HG03457 (cell line): ENCODE data around the gene CHSY3.

Experiments
- ATAC-seq: cut with Tn5 transposase; IDR thresholded peaks from one replicate; pipeline ENCODE4 v1.9.1; 2021; ENCODE audit warnings: moderate number of reproducible peaks; ENCODE audit not compliant: unreplicated experiment

The CHSY3 gene

GRCh38 chr5:130078661-130079060, 174.4 kb downstream of the CHSY3 start:
- ATAC-seq, result no peak

- no peak for ATAC-seq
These were observed 186.5 kb downstream of the CHSY3 start for GRCh38 chr5:130090569-130091270.

GRCh38 chr5:130092991-130093390, 188.7 kb downstream of the CHSY3 start:
- no peak for ATAC-seq

- no peak for ATAC-seq
These were observed 192.2 kb downstream of the CHSY3 start for GRCh38 chr5:130096483-130096882.

GRCh38 chr5:130099008-130099407, 194.7 kb downstream of the CHSY3 start:
- no peak for ATAC-seq

GRCh38 chr5:130102375-130102774, 198.1 kb downstream of the CHSY3 start:
- peak; percentile 60 for ATAC-seq

GRCh38 chr5:130102960-130103359, 198.7 kb downstream of the CHSY3 start:
- no peak for ATAC-seq

GRCh38 chr5:130104895-130105688, 200.8 kb downstream of the CHSY3 start:
- ATAC-seq, result no peak

GRCh38 chr5:130106480-130106879, 202.2 kb downstream of the CHSY3 start:
- no peak for ATAC-seq

- ATAC-seq, result peak; percentile 54
These were observed 204.9 kb downstream of the CHSY3 start for GRCh38 chr5:130109152-130109551.

GRCh38 chr5:130110328-130110727, 206.1 kb downstream of the CHSY3 start:
- ATAC-seq, result no peak

- no peak for ATAC-seq
These were observed 207.5 kb downstream of the CHSY3 start for GRCh38 chr5:130111746-130112145.

- ATAC-seq, result peak; percentile 79
These were observed 208.0 kb downstream of the CHSY3 start for GRCh38 chr5:130112246-130112645.

- ATAC-seq, result no peak
These were observed 211.4 kb downstream of the CHSY3 start for GRCh38 chr5:130115686-130116085.

- ATAC-seq, result no peak
These were observed 212.2 kb downstream of the CHSY3 start for GRCh38 chr5:130116462-130116861.

GRCh38 chr5:130116972-130117371, 212.7 kb downstream of the CHSY3 start:
- ATAC-seq, result no peak

GRCh38 chr5:130126746-130127145, 222.5 kb downstream of the CHSY3 start:
- no peak for ATAC-seq

GRCh38 chr5:130135506-130135905, 231.2 kb downstream of the CHSY3 start:
- no peak for ATAC-seq

- no peak for ATAC-seq
These were observed 232.0 kb downstream of the CHSY3 start for GRCh38 chr5:130136300-130136699.

- no peak for ATAC-seq
These were observed 233.4 kb downstream of the CHSY3 start for GRCh38 chr5:130137681-130138080.

- ATAC-seq, result no peak
These were observed 234.3 kb downstream of the CHSY3 start for GRCh38 chr5:130138406-130139045.
